ENCODE measurements around the gene SRSF9. TPM values are rescaled to one million over a fixed set of nuclear protein-coding genes. Genes with fewer than 3 reads are reported as not detected.

Gene SRSF9
- total and polyA plus RNA-seq, 2 of the 4 experiments (the other 2 are of a cell fraction) = 102 to 143 TPM

DNA sequence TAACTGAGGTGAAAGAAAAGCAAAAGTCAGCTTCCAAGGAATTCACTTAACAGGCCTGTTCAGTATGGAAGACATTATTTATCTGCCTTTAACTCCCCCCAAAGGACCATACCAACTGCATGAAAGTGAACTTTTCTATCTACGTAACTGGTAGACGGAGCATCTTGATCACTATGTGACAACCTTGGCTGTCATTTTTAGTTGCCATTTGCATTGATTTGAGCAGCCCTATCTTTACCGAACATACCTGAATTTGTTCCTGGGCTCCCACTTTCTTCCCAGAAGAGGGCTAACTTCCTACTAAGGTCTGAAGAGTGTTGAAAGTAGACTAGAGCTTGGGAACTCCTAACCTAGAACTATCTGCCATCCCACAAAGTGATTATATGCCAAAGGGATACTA lies 9.4 kb downstream of the SRSF9 start:
- BruUV-seq (replicated peaks) = no TSS peak
- WGBS, 2 experiments (ENCODE audit: extremely low coverage in 2 of 2, insufficient read length in 1 of 2) = 100% methylated on average over 1 of the region's 3 CpGs; no CpG with 5 or more reads in 1 of the 2 experiments
- no peak overlapping the region for H3K9ac ChIP-seq (ENCODE audit: low read depth, low read length)
- ChIA-PET POLR2A (ENCODE audit: unreplicated experiment) (no interaction called here), CTCF (interaction anchor here (0.6 to 1.0 kb wide), 2 partner anchors 11 to 139 kb away, joined by 3 read pairs; no protein-coding TSS in a partner anchor)
- no peak overlapping the region for H3K27ac ChIP-seq (ENCODE audit: insufficient read depth, low read length)
- no peak overlapping the region for H2AK9ac ChIP-seq (replicated peaks; ENCODE audit: low read depth, low read length, poor library complexity)
- H3K9me3 ChIP-seq (ENCODE audit: control insufficient read depth, insufficient read depth, low read length) = no peaks in the 10 kb centered on the region
- no peak overlapping the region for H2BK5ac ChIP-seq (ENCODE audit: low read depth, low read length, poor library complexity, severe bottlenecking)
- TF ChIP-seq BHLHE40 (IDR thresholded peaks at IDR 0.05; ENCODE audit: low read depth, low read length) (no peak), FOS (IDR thresholded peaks at IDR 0.05; ENCODE audit: low read depth, low read length) (no peak), MAFK (IDR thresholded peaks at IDR 0.05; ENCODE audit: low read depth, low read length) (no peak), NFE2L2 (IDR thresholded peaks at IDR 0.05; ENCODE audit: low read depth, low read length) (no peak), RCOR1 (IDR thresholded peaks at IDR 0.05; ENCODE audit: insufficient replicate concordance, low read length) (no peak), CEBPB (IDR thresholded peaks at IDR 0.05; ENCODE audit: low read depth, low read length) (no peak), MXI1 (IDR thresholded peaks at IDR 0.05; ENCODE audit: borderline replicate concordance, low read depth, low read length) (no peak), MAZ (IDR thresholded peaks at IDR 0.05; ENCODE audit: borderline replicate concordance, low read depth, low read length) (no peak)
- TF ChIP-seq, protein P1, sequence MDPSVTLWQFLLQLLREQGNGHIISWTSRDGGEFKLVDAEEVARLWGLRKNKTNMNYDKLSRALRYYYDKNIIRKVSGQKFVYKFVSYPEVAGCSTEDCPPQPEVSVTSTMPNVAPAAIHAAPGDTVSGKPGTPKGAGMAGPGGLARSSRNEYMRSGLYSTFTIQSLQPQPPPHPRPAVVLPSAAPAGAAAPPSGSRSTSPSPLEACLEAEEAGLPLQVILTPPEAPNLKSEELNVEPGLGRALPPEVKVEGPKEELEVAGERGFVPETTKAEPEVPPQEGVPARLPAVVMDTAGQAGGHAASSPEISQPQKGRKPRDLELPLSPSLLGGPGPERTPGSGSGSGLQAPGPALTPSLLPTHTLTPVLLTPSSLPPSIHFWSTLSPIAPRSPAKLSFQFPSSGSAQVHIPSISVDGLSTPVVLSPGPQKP (IDR thresholded peaks at IDR 0.05; ENCODE audit: borderline replicate concordance, low read depth, low read length) = no peak
- TF ChIP-seq, protein P2, sequence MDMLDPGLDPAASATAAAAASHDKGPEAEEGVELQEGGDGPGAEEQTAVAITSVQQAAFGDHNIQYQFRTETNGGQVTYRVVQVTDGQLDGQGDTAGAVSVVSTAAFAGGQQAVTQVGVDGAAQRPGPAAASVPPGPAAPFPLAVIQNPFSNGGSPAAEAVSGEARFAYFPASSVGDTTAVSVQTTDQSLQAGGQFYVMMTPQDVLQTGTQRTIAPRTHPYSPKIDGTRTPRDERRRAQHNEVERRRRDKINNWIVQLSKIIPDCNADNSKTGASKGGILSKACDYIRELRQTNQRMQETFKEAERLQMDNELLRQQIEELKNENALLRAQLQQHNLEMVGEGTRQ (IDR thresholded peaks at IDR 0.05; ENCODE audit: low read depth, low read length) = no peak
- peaks cover 24% of the 10 kb centered on the region; the same call in 1 of the 2 replicates for H4K20me1 ChIP-seq (ENCODE audit: insufficient read depth, low read length)
- no peak overlapping the region for H3K23ac ChIP-seq (ENCODE audit: low read depth, low read length)
- intact Hi-C loops (cut with micrococcal nuclease) (no loop called here), in situ Hi-C loops (cut with MboI; ENCODE audit: low sequenced_read_pairs) (no loop called here), dilution Hi-C loops (cut with HindIII; ENCODE audit: low sequenced_read_pairs, unreplicated experiment) (no loop called here)
- no peaks in the 10 kb centered on the region for H3K4me1 ChIP-seq (ENCODE audit: control insufficient read depth, insufficient read depth, low read length)
- H3K18ac ChIP-seq (ENCODE audit: low read depth, low read length) = no peak overlapping the region
- no peak for DNase-seq
- H3K56ac ChIP-seq (ENCODE audit: extremely low read depth, insufficient read depth, low read length) = no peak overlapping the region
- no peaks in the 10 kb centered on the region for H3K9me1 ChIP-seq (ENCODE audit: insufficient read depth, low read length)
- H2BK15ac ChIP-seq (ENCODE audit: low read depth, low read length) = no peak overlapping the region
- H3K4me2 ChIP-seq (ENCODE audit: low read depth, low read length) = no peak overlapping the region
- H2BK20ac ChIP-seq (ENCODE audit: low read depth, low read length) = no peak overlapping the region
- H3K4me3 ChIP-seq (ENCODE audit: insufficient read depth, low read depth, low read length) = no peak overlapping the region
- H2BK120ac ChIP-seq (ENCODE audit: low read depth, low read length) = no peak overlapping the region
- peaks cover 66% of the 10 kb centered on the region for H3K36me3 ChIP-seq (ENCODE audit: control insufficient read depth, insufficient read depth, low read length)
- no peak overlapping the region for H3K4ac ChIP-seq (ENCODE audit: low read depth, low read length)
- H3K14ac ChIP-seq (replicated peaks; ENCODE audit: low read depth, low read length) = no peak overlapping the region
- no peak for ATAC-seq (ENCODE audit: low read depth)
- H3K27me3 ChIP-seq (ENCODE audit: control insufficient read depth, insufficient read depth, low read length) = no peaks in the 10 kb centered on the region
- peaks cover 32 to 53% of the 10 kb centered on the region in 2 experiments for H3K79me1 ChIP-seq (ENCODE audit: low read depth in 1 of 2, low read length in 2 of 2)
- no peak overlapping the region for H2AFZ ChIP-seq (replicated peaks; ENCODE audit: low read length, poor library complexity)
- H4K8ac ChIP-seq (ENCODE audit: low read depth in 2 of 2, low read length in 2 of 2) = no peak overlapping the region
- no peak overlapping the region for H4K91ac ChIP-seq (ENCODE audit: insufficient read depth, low read depth, low read length)
- no peak overlapping the region for H2AK5ac ChIP-seq (ENCODE audit: low read depth, low read length)
- no peak overlapping the region for H4K5ac ChIP-seq (ENCODE audit: low read depth, low read length)
